PC-9 (cell line): ENCODE data around the gene RBM18.

Source experiments
- EZH2 ChIP-seq: fragments of 200-600 bp; sonication (generic); IDR thresholded peaks from 2 replicates; pipeline ENCODE4 v1.8.0; 2017; ENCODE audit warnings: antibody characterized with exemption, low read depth
- TF ChIP-seq, protein P1 (sequence below): fragments of 200-600 bp; sonication (generic); conservative IDR thresholded peaks from 2 replicates; pipeline ENCODE4 v1.6.1; 2017; ENCODE audit warnings: mixed run types, antibody characterized with exemption, mild to moderate bottlenecking, moderate library complexity

DNA sequence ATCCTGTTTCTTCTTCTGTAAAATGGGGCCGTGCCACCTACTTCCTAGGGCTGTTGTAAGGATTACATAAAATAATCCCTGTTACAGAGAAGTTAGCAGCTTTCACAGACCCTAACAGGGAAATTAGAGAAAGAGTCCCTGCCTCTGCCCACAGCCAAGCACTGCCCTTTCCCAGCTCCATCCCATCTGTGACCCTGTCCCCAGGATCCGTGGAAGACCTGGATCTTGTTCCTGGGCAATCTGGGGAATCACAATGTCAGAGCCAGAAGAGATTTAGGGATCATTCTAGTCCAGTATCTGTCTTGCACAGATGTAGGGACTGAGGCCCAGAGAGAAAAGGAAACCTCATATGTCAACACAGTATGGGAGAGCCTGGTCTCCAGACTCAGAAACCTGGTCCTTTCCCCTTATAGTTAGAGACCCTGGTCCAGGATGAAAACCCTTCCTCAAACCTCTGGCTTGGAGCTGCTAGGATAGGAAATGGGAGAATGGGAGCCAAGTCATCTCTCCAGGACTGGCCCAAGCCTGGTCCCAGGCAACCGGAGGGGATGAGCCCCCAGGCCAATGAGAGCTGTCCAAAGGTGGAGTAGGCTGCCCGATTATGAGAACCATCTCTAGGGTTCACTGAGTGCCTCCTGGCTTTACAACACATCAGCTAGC is 48.4 kb downstream of the RBM18 start:
- TF ChIP-seq, protein P1, sequence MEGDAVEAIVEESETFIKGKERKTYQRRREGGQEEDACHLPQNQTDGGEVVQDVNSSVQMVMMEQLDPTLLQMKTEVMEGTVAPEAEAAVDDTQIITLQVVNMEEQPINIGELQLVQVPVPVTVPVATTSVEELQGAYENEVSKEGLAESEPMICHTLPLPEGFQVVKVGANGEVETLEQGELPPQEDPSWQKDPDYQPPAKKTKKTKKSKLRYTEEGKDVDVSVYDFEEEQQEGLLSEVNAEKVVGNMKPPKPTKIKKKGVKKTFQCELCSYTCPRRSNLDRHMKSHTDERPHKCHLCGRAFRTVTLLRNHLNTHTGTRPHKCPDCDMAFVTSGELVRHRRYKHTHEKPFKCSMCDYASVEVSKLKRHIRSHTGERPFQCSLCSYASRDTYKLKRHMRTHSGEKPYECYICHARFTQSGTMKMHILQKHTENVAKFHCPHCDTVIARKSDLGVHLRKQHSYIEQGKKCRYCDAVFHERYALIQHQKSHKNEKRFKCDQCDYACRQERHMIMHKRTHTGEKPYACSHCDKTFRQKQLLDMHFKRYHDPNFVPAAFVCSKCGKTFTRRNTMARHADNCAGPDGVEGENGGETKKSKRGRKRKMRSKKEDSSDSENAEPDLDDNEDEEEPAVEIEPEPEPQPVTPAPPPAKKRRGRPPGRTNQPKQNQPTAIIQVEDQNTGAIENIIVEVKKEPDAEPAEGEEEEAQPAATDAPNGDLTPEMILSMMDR, result no peak
- TF ChIP-seq EZH2, result no peak
